Body of pancreas (tissue), 4 donors: Measurements from ENCODE around the gene VWF. TPM values are rescaled to one million over a fixed set of nuclear protein-coding genes. Genes with fewer than 3 reads are reported as not detected.
"Not testable (repeated sequence)": the region's sequence is repeated elsewhere in the genome, so short reads cannot be mapped to it uniquely, and the experiment has no call there.

Experiments
- ATAC-seq: fragments of 150-250 bp; one replicate; pipeline ENCODE4 v1.9.1; 2016
- DNase-seq, 4 donors: peaks; one replicate each; pipeline ENCODE4 v3.0.0-alpha.2; 2019
- H3K27ac ChIP-seq, 4 donors: fragments of 200-600 bp; sonication (generic); 1 replicate in 3 of 4; 2 replicates in 1 of 4; pipeline versions ENCODE4 v1.5.1 to v1.6.1; 2016 to 2019; ENCODE audit warnings: mild to moderate bottlenecking in 1 of 4, mixed read lengths in 1 of 4, moderate library complexity in 1 of 4
- H3K27me3 ChIP-seq, 2 donors: fragments of 200-600 bp; sonication (generic); one replicate each; pipeline ENCODE4 v1.6.0; 2016; ENCODE audit warnings: mild to moderate bottlenecking in 1 of 2
- H3K36me3 ChIP-seq, 2 donors: fragments of 200-600 bp; sonication (generic); replicated peaks in 1 of 2; 2 replicates each; pipeline ENCODE4 v1.5.1; 2016; ENCODE audit warnings: low read depth in 2 of 2; ENCODE audit not compliant: insufficient read depth in 1 of 2
- H3K4me1 ChIP-seq: fragments of 200-600 bp; sonication (generic); one replicate; pipeline ENCODE4 v1.6.0; 2016
- H3K4me3 ChIP-seq, 2 donors: fragments of 200-600 bp; sonication (generic); 1 replicate in 1 of 2; 2 replicates in 1 of 2; pipeline ENCODE4 v1.5.1; 2016 to 2019
- H3K9me3 ChIP-seq, 3 donors: fragments of 200-600 bp; sonication (generic); 1 replicate in 2 of 3; 2 replicates in 1 of 3; pipeline ENCODE4 v1.5.1; 2016
- POLR2A ChIP-seq, 3 donors: fragments of 450-650 bp; IDR thresholded peaks; one replicate each; pipeline ENCODE4 v1.6.1; 2016; ENCODE audit warnings: antibody characterized with exemption in 3 of 3, mild to moderate bottlenecking in 2 of 3
- WGBS, 2 donors: methylation state at CpG; one replicate each; pipeline ENCODE4 v1.1.5; 2017; 5-methylcytosine and 5-hydroxymethylcytosine counted together
- intact Hi-C: fragments of 100-400 bp; cut with DNase I; formaldehyde crosslinking; loops from one replicate; pipeline ENCODE4 v1.15.1; 2023
- total RNA-seq, 2 donors: library from RNA; depleted of rRNA; stranded (reverse); fragments of >200 nt; gene quantifications; one replicate each; pipeline ENCODE4 v1.1.0, GENCODE V29; 2016
- TF ChIP-seq, protein P1 (sequence below), 7 experiments: fragments of 450-650 bp in 4 of 7; fragments of 200-600 bp in 3 of 7; sonication (generic) in 3 of 7; IDR thresholded peaks; one replicate each; pipeline ENCODE4 v1.5.1; 2016 to 2019; ENCODE audit warnings: antibody characterized with exemption in 7 of 7

Gene VWF
- total RNA-seq, 2 donors from 2014 or later, result 76.1 to 78.1 TPM

DNA sequence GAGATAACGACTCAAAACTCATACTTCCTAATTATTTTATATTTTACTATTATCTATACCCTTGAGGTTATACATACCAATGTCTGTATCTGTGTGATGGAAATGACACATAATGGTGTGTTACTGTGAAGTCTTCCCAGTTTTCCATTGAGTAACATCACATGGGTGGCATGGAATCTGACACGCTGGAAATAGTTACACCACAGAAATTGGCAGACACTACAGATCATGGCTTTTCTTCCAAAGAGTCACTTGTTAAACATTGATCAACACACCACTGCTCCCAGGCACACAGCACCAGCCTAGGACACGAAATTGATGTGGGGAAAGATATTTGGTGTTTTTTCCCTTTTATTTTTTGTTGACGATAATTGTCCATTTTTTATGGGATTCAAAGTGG, 33.0 kb upstream of the VWF start:
- intact Hi-C loops, result no loop called here
- no peaks in the 10 kb centered on the region for H3K4me1 ChIP-seq
- ATAC-seq (no peak), DNase-seq (no peak)
- 83 to 87% methylated on average over 4 of the region's 4 CpGs for WGBS, 2 donors
- no peaks in the 10 kb centered on the region for H3K27me3 ChIP-seq
- no peak overlapping the region for H3K4me3 ChIP-seq
- no peak overlapping the region for H3K27ac ChIP-seq
- TF ChIP-seq POLR2A (IDR thresholded peaks at IDR 0.05), result no peak
- TF ChIP-seq, protein P1, sequence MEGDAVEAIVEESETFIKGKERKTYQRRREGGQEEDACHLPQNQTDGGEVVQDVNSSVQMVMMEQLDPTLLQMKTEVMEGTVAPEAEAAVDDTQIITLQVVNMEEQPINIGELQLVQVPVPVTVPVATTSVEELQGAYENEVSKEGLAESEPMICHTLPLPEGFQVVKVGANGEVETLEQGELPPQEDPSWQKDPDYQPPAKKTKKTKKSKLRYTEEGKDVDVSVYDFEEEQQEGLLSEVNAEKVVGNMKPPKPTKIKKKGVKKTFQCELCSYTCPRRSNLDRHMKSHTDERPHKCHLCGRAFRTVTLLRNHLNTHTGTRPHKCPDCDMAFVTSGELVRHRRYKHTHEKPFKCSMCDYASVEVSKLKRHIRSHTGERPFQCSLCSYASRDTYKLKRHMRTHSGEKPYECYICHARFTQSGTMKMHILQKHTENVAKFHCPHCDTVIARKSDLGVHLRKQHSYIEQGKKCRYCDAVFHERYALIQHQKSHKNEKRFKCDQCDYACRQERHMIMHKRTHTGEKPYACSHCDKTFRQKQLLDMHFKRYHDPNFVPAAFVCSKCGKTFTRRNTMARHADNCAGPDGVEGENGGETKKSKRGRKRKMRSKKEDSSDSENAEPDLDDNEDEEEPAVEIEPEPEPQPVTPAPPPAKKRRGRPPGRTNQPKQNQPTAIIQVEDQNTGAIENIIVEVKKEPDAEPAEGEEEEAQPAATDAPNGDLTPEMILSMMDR (IDR thresholded peaks at IDR 0.05), result no peak
- H3K9me3 ChIP-seq, result no peaks in the 10 kb centered on the region
- no peaks in the 10 kb centered on the region for H3K36me3 ChIP-seq

DNA sequence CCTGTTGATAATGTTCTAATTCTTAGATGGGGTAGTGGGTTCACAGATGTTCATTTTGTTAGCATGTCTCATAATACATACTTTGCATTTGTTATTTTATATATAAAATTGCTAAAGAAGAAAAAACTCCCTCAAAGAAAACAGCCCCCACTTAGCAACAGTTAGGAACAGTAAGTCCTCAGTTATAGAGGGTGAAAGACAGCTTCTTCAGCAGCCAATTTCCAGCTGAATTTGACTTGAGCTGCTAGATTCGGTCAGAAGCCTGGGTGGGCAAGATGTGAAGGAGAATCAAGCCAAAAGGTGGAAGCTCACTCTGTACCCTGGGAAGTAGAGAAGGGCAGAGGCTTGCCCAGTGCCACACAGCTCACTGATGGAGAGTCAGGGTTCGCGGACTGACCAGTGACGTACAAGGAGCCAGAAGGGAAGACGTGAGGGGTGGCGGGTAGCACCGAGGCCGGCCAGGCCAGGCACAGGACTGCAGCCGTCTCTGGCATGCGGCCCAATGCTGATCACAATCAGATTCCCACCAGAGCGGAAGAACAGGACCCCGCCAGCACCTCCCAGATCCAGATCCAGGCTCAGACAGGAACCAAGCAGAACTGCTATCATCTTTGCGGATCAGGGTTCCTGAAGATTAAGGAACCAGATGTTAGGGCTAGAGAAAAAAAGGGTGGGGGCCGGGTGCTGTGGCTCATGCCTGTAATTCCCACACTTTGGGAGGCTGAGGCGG, 30.4 kb upstream of the VWF start:
- peak; percentile 63 for ATAC-seq
- H3K4me3 ChIP-seq, result no peak overlapping the region
- DNase-seq, result peak in 3 of 4 donors; percentile 32 to 35 (median 33)
- WGBS, 2 donors, result 58 to 68% methylated on average over 11 to 15 of the region's 15 CpGs
- H3K36me3 ChIP-seq, result no peaks in the 10 kb centered on the region
- H3K4me1 ChIP-seq, result no peaks in the 10 kb centered on the region
- no peaks in the 10 kb centered on the region for H3K9me3 ChIP-seq
- no peak overlapping the region for H3K27ac ChIP-seq
- no peak for TF ChIP-seq POLR2A (IDR thresholded peaks at IDR 0.05)
- TF ChIP-seq, protein P1 (IDR thresholded peaks at IDR 0.05), result no peak
- no peaks in the 10 kb centered on the region for H3K27me3 ChIP-seq
- intact Hi-C loops, result no loop called here

DNA sequence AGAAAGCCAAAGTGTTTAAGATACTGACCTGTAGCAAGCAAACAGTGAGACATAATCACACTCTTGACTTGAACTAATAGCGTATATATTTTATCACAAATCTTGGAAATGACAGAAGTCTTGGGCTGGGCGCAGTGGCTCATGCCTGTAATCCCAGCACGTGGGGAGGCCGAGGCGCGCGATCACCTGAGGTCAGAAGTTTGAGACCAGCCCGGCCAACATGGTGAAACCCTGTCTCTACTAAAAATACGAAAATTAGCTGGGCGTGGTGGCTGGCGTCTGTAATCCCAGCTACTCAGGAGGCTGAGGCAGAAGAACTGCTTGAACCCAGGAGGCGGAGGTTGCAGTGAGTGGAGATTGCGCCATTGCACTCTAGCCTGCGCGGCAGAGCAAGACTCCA, 24.3 kb upstream of the VWF start:
- H3K27me3 ChIP-seq, H3K9me3 ChIP-seq, H3K36me3 ChIP-seq, H3K27ac ChIP-seq, intact Hi-C loops, DNase-seq, ATAC-seq, H3K4me1 ChIP-seq, H3K4me3 ChIP-seq: not testable (repeated sequence)
- WGBS, 2 donors, result 94 to 98% methylated on average over 9 to 15 of the region's 15 CpGs

DNA sequence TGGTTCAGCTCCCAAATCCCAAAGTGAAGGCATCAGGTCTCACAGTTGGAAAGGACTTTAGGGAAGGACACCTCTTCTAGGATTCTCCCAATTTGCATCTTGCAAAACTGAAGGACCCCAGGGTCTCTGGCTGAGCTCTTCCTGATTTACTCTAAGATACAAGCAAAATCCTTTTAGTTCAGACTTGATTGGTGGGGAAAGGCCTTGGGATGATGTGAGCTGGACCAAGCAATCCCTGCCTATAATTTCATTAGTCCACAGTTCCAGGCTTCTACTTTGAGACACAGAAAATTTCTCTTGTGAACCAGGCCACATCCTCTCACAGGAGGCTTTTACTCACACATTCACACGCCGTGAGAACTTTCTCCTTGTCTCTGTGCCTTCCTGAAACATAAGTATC, 23.6 kb upstream of the VWF start:
- ATAC-seq (no peak), DNase-seq (no peak)
- Histone ChIP-seq H3K27ac (no peak overlapping the region), H3K9me3 (no peaks in the 10 kb centered on the region), H3K27me3 (no peaks in the 10 kb centered on the region), H3K4me1 (no peaks in the 10 kb centered on the region), H3K4me3 (no peak overlapping the region), H3K36me3 (no peaks in the 10 kb centered on the region)
- TF ChIP-seq, protein P1 (IDR thresholded peaks at IDR 0.05), result no peak
- TF ChIP-seq POLR2A (IDR thresholded peaks at IDR 0.05), result no peak
- intact Hi-C loops, result no loop called here
- 79 to 86% methylated on average over 2 of the region's 2 CpGs for WGBS, 2 donors

DNA sequence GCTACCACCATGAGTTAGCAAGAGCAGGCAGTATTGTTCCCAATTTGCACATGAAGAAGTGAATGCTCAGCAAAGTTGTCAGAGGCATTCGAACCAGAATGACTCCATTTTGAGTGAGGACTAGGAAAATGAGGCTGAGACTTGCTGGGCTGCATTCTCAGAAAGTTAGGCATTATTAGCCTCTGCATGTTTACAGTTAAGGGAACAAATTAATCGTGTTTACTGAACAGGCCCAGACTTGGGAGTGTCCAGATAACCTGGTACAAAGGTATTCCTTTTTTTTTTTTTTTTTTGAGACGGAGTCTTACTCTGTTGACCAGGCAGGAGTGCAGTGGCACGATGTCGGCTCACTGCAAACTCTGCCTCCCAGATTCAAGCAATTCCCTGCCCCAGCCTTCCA, 22.5 kb upstream of the VWF start:
- Histone ChIP-seq H3K27me3 (no peaks in the 10 kb centered on the region), H3K36me3 (no peaks in the 10 kb centered on the region), H3K4me3 (no peak overlapping the region), H3K4me1 (no peaks in the 10 kb centered on the region), H3K9me3 (no peaks in the 10 kb centered on the region), H3K27ac (no peak overlapping the region)
- 53 to 74% methylated on average over 5 of the region's 5 CpGs for WGBS, 2 donors
- intact Hi-C loops, result no loop called here
- no peak for TF ChIP-seq POLR2A (IDR thresholded peaks at IDR 0.05)
- TF ChIP-seq, protein P1 (IDR thresholded peaks at IDR 0.05), result no peak
- ATAC-seq, result no peak
- no peak for DNase-seq
